K562 treated with DMSO at 1 percent for 24 hours (cell line): ENCODE data around the gene PIK3AP1. TPM values are rescaled to one million over a fixed set of nuclear protein-coding genes. Genes with fewer than 3 reads are reported as not detected.

Experiments used
- total RNA-seq: library from RNA; unstranded; fragments of 300-600 nt; gene quantifications from 2 replicates; pipeline ENCODE4 v1.2.3, GENCODE V29; 2022; ENCODE audit warnings: low read depth; ENCODE audit not compliant: insufficient read depth

PIK3AP1 gene, protein sequence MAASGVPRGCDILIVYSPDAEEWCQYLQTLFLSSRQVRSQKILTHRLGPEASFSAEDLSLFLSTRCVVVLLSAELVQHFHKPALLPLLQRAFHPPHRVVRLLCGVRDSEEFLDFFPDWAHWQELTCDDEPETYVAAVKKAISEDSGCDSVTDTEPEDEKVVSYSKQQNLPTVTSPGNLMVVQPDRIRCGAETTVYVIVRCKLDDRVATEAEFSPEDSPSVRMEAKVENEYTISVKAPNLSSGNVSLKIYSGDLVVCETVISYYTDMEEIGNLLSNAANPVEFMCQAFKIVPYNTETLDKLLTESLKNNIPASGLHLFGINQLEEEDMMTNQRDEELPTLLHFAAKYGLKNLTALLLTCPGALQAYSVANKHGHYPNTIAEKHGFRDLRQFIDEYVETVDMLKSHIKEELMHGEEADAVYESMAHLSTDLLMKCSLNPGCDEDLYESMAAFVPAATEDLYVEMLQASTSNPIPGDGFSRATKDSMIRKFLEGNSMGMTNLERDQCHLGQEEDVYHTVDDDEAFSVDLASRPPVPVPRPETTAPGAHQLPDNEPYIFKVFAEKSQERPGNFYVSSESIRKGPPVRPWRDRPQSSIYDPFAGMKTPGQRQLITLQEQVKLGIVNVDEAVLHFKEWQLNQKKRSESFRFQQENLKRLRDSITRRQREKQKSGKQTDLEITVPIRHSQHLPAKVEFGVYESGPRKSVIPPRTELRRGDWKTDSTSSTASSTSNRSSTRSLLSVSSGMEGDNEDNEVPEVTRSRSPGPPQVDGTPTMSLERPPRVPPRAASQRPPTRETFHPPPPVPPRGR
- total RNA-seq, result 1.0 and 1.3 TPM in 2 replicates

GRCh38 chr10:96720422-96721206 is at the start of gene PIK3AP1:
Gene PIK3AP1, minus strand, starts transcription at chr10:96720514. Its CDS starts 120 bp downstream, at chr10:96720394.

DNA sequence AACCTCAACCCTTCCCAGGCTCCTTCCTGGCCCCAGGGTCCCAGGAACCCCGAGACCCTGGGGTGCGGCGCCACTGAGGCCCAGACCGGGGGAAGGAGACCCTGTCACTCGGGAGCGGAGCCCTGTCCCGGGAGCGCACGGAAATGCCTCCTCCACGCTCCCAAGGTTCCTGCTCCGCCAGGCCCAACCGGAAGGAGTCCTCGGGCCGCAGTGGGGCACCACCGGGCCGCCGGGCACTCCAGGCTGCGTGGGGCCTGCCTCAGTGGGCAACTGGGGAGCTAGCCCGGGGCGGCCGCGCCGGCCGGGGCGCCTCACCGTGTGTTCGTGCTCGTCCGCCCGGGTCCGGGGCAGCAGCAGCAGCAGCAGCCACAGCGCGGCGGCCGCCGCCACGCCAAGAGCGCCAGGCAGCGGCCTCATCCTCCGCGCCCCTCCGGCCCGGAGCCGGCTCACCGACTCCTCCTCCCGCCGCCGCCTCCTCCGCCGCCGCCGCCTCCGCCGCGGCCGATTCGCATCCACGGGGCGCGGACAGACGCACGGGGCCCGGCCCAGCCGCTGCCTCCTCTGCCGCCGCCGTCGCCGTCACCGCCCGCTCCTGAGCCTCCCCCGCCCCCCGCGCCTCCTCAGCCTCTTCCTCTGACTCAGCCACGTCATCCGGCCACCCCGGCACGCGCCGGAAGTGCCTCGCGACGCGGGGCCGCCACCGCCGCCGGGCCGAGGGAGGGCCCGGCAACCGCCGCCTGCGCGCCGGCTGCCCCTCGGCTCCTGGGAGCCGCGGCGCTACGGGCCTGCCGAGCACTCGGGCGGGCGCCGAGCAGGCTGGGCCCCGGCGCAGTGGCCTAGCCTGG is 133.7 kb downstream of the PIK3AP1 start, which contains the start of gene TM9SF3:
TSS of gene TM9SF3 (minus strand) at position 594 of the 845 bp plus-strand sequence. CDS start at position 417, 177 bp downstream.

Other genes starting within 250 kb of the PIK3AP1 start
- gene TLL2, start 206.6 kb downstream of the PIK3AP1 start, total RNA-seq, result not detected in 2 replicates
- 15.6 and 19.5 TPM in 2 replicates for gene TM9SF3, start 133.5 kb downstream of the PIK3AP1 start, total RNA-seq
- gene LCOR, start 111.8 kb upstream of the PIK3AP1 start, total RNA-seq, result 3.4 and 3.5 TPM in 2 replicates